SK-N-SH (cell line): ENCODE measurements around the gene FETUB. TPM values are rescaled to one million over a fixed set of nuclear protein-coding genes. Genes with fewer than 3 reads are reported as not detected.

Experiments
- CTCF ChIA-PET: fragments of 300-600, 350-600 bp; formaldehyde crosslinking; extraction: SDS; loops from one replicate; lab custom pipeline; 2021; lab: Yijun Ruan, JAX
- POLR2A ChIA-PET: fragments of 350-600 bp; sonication (Branson Sonifier 250); formaldehyde crosslinking; extraction: SDS; loops from one replicate; lab custom pipeline; 2020; ENCODE audit warnings: antibody characterized with exemption, inconsistent platforms; lab: Yijun Ruan, JAX
- DNase-seq: peaks from one replicate; pipeline ENCODE4 v3.0.0; 2012
- H2AFZ ChIP-seq: fragments of 200-600 bp; sonication (generic); 2 replicates; pipeline ENCODE4 v1.8.1; 2016; ENCODE audit warnings: antibody characterized with exemption, mild to moderate bottlenecking, low read depth
- H3F3A ChIP-seq: fragments of 200-600 bp; sonication (generic); replicated peaks from 2 replicates; pipeline ENCODE3; 2016; ENCODE audit warnings: antibody characterized with exemption, mild to moderate bottlenecking; ENCODE audit not compliant: insufficient read depth
- H3K27ac ChIP-seq, 2 experiments: fragments of 200-500 bp in 1 of 2; fragments of 200-600 bp in 1 of 2; sonication (Bioruptor generic) in 1 of 2; sonication (generic), shearing (Covaris generic) in 1 of 2; 2 replicates each; pipeline versions ENCODE4 v1.5.1 to v1.6.1; 2014 to 2016; ENCODE audit warnings: low read depth in 2 of 2, inconsistent platforms in 1 of 2, low read length in 1 of 2, mild to moderate bottlenecking in 1 of 2, mixed read lengths in 1 of 2
- H3K27me3 ChIP-seq: fragments of 200-600 bp; sonication (generic), shearing (Covaris generic); 2 replicates; pipeline ENCODE4 v1.6.1; 2016; ENCODE audit warnings: mixed run types; ENCODE audit not compliant: insufficient read depth
- H3K36me3 ChIP-seq, 2 experiments: fragments of 200-500 bp in 1 of 2; fragments of 200-600 bp in 1 of 2; sonication (Bioruptor generic) in 1 of 2; sonication (generic) in 1 of 2; replicated peaks in 1 of 2; 2 replicates each; pipeline versions ENCODE3 to v1.5.1; 2014 to 2016; ENCODE audit warnings: low read length in 1 of 2, mild to moderate bottlenecking in 1 of 2; ENCODE audit not compliant: insufficient read depth in 2 of 2, control insufficient read depth in 1 of 2
- H3K4me1 ChIP-seq, 2 experiments: fragments of 200-500 bp in 1 of 2; fragments of 200-600 bp in 1 of 2; sonication (Bioruptor generic) in 1 of 2; sonication (generic), shearing (Covaris generic) in 1 of 2; 2 replicates each; pipeline versions ENCODE4 v1.5.1 to v1.6.1; 2014 to 2016; ENCODE audit warnings: low read depth in 1 of 2, low read length in 1 of 2, mixed run types in 1 of 2; ENCODE audit not compliant: insufficient read depth in 2 of 2, control insufficient read depth in 1 of 2
- H3K4me2 ChIP-seq: fragments of 200-600 bp; sonication (generic), shearing (Covaris generic); 2 replicates; pipeline ENCODE4 v1.6.1; 2017; ENCODE audit warnings: mixed run types
- H3K4me3 ChIP-seq, 2 experiments: fragments of 200-500 bp in 1 of 2; fragments of 200-600 bp in 1 of 2; sonication (Bioruptor generic) in 1 of 2; sonication (generic), shearing (Covaris generic) in 1 of 2; 2 replicates each; pipeline versions ENCODE4 v1.5.1 to v1.8.1; 2014 to 2016; ENCODE audit warnings: low read depth in 2 of 2, inconsistent platforms in 1 of 2, low read length in 1 of 2, mild to moderate bottlenecking in 1 of 2, mixed read lengths in 1 of 2, moderate library complexity in 1 of 2
- H3K79me2 ChIP-seq: fragments of 200-600 bp; sonication (generic); 2 replicates; pipeline ENCODE4 v1.8.1; 2017; ENCODE audit warnings: mild to moderate bottlenecking; ENCODE audit not compliant: insufficient read depth
- H3K9ac ChIP-seq: fragments of 200-600 bp; sonication (generic); 2 replicates; pipeline ENCODE4 v1.6.1; 2017; ENCODE audit warnings: mixed run types
- H3K9me2 ChIP-seq: fragments of 200-600 bp; sonication (generic); 2 replicates; pipeline ENCODE4 v1.6.1; 2017; ENCODE audit warnings: mixed run types
- H3K9me3 ChIP-seq: fragments of 200-600 bp; sonication (generic); 2 replicates; pipeline ENCODE4 v1.6.1; 2017; ENCODE audit warnings: mixed run types, mild to moderate bottlenecking, moderate library complexity
- H4K20me1 ChIP-seq: fragments of 200-600 bp; sonication (generic); 2 replicates; pipeline ENCODE4 v1.6.1; 2017; ENCODE audit warnings: mild to moderate bottlenecking, mixed run types; ENCODE audit not compliant: insufficient read depth
- ELF1 ChIP-seq: IDR thresholded peaks from 2 replicates; pipeline ENCODE4 v1.4.0; 2012
- EZH2phosphoT487 ChIP-seq: fragments of 200-600 bp; sonication (generic); IDR thresholded peaks from 2 replicates; pipeline ENCODE4 v1.6.1; 2017; ENCODE audit warnings: low read depth, mixed run types, mild to moderate bottlenecking, antibody characterized with exemption, moderate library complexity, borderline replicate concordance
- MEF2A ChIP-seq: IDR thresholded peaks from 2 replicates; pipeline ENCODE4 v1.4.0; 2012; ENCODE audit warnings: low read depth, borderline replicate concordance
- MXI1 ChIP-seq: IDR thresholded peaks from 2 replicates; pipeline ENCODE4 v1.6.1; 2012; ENCODE audit warnings: mild to moderate bottlenecking, low read depth, low read length, improper control_type of control experiment
- NFIC ChIP-seq: IDR thresholded peaks from 2 replicates; pipeline ENCODE4 v1.4.0; 2012; ENCODE audit warnings: borderline replicate concordance
- NRF1 ChIP-seq: IDR thresholded peaks from 2 replicates; pipeline ENCODE4 v1.6.1; 2012; ENCODE audit warnings: low read depth, mild to moderate bottlenecking, low read length
- RAD21 ChIP-seq: IDR thresholded peaks from 2 replicates; pipeline ENCODE4 v1.6.1; 2012; ENCODE audit warnings: mild to moderate bottlenecking, low read length
- RFX5 ChIP-seq: IDR thresholded peaks from 2 replicates; pipeline ENCODE4 v1.6.1; 2012; ENCODE audit warnings: mild to moderate bottlenecking, improper control_type of control experiment, low read length
- RXRA ChIP-seq: IDR thresholded peaks from 2 replicates; pipeline ENCODE4 v1.4.0; 2012; ENCODE audit warnings: low read depth, mild to moderate bottlenecking, borderline replicate concordance
- SIN3A ChIP-seq: IDR thresholded peaks from 2 replicates; pipeline ENCODE4 v1.6.1; 2012; ENCODE audit warnings: low read depth, mild to moderate bottlenecking, low read length, moderate library complexity, borderline replicate concordance
- TAF1 ChIP-seq: IDR thresholded peaks from 2 replicates; pipeline ENCODE4 v1.6.1; 2012; ENCODE audit warnings: low read depth, mild to moderate bottlenecking, low read length, moderate library complexity, borderline replicate concordance
- WGBS: methylation state at CpG from one replicate; pipeline ENCODE4 v1.1.6; 2017; ENCODE audit warnings: low lambda C conversion rate; 5-methylcytosine and 5-hydroxymethylcytosine counted together
- polyA plus RNA-seq, 3 experiments: library from polyadenylated mRNA; depleted of rRNA; stranded (reverse); fragments of >200 nt; gene quantifications; 2 replicates each; pipeline ENCODE4 v1.2.3, GENCODE V29; 2012
- TF ChIP-seq, protein P1 (sequence below): IDR thresholded peaks from 2 replicates; pipeline ENCODE4 v1.4.0; 2012; ENCODE audit warnings: low read depth
- TF ChIP-seq, protein P2 (sequence below): IDR thresholded peaks from 2 replicates; pipeline ENCODE4; 2012
- TF ChIP-seq, protein P3 (sequence below): fragments of 150-350 bp; IDR thresholded peaks from 2 replicates; pipeline ENCODE4 v1.6.1; 2017; ENCODE audit warnings: antibody characterized with exemption, low read length, low read depth, borderline replicate concordance
- TF ChIP-seq, protein P4 (sequence below): fragments of 150-350 bp; IDR thresholded peaks from 2 replicates; pipeline ENCODE4 v1.6.1; 2016; ENCODE audit warnings: mild to moderate bottlenecking, low read depth, low read length

FETUB gene
- polyA plus RNA-seq, 1 of the 3 experiments (the other 2 are of a cell fraction): 0.05 TPM

DNA sequence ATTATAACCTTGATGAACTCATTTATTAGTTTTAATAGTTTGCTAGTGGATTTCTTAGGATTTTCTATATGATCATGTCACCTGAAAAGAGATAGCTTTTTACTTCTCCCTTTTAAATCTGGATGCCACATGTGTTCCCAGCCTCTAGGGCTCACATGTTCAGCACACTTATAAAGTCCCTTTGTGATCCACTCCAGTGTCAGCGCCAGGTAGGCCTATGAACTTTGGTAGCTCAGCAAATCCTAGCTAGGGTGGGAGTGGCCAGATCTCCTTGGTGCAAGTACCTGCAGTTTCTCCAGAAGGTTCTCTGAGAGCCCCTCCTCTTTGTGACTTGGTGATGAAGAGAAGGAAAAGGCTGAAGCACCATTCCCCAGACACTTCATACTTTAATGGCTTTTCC is 8.7 kb downstream of the FETUB start (continued):
- TF ChIP-seq NRF1 (no peak), RXRA (no peak), MEF2A (no peak), ELF1 (no peak), NFIC (no peak), TAF1 (no peak), EZH2phosphoT487 (no peak)
- TF ChIP-seq, protein P1, sequence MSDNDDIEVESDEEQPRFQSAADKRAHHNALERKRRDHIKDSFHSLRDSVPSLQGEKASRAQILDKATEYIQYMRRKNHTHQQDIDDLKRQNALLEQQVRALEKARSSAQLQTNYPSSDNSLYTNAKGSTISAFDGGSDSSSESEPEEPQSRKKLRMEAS: no peak
- TF ChIP-seq, protein P2, sequence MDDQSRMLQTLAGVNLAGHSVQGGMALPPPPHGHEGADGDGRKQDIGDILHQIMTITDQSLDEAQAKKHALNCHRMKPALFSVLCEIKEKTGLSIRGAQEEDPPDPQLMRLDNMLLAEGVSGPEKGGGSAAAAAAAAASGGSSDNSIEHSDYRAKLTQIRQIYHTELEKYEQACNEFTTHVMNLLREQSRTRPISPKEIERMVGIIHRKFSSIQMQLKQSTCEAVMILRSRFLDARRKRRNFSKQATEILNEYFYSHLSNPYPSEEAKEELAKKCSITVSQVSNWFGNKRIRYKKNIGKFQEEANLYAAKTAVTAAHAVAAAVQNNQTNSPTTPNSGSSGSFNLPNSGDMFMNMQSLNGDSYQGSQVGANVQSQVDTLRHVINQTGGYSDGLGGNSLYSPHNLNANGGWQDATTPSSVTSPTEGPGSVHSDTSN: no peak
- TF ChIP-seq, protein P3, sequence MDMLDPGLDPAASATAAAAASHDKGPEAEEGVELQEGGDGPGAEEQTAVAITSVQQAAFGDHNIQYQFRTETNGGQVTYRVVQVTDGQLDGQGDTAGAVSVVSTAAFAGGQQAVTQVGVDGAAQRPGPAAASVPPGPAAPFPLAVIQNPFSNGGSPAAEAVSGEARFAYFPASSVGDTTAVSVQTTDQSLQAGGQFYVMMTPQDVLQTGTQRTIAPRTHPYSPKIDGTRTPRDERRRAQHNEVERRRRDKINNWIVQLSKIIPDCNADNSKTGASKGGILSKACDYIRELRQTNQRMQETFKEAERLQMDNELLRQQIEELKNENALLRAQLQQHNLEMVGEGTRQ: no peak
- TF ChIP-seq, protein P4, sequence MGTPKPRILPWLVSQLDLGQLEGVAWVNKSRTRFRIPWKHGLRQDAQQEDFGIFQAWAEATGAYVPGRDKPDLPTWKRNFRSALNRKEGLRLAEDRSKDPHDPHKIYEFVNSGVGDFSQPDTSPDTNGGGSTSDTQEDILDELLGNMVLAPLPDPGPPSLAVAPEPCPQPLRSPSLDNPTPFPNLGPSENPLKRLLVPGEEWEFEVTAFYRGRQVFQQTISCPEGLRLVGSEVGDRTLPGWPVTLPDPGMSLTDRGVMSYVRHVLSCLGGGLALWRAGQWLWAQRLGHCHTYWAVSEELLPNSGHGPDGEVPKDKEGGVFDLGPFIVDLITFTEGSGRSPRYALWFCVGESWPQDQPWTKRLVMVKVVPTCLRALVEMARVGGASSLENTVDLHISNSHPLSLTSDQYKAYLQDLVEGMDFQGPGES: no peak

DNA sequence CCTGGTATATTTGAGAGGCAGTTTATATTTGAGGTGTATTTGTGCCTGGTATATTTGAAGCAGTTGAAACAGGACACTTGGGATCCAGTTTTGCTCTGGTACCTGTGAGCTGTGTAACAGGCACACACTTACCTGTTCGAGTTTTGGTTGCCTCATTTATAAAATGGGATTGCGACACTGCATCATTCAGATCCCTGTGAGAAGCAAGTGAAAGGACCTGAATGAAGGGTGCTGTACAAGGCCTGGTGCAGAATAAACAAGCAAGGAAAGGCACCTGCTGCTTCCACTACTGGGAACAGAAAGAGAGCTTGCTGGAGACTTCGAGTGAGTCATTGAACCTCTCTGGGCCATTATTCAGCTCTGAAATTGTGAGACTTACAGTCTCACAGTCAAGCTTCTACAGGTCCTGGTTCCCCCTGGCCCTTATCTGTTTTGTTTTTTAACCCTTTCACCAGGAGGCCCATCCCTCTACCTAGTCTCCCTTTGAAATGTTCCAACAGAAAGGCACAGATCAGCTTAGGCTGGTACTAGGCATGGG is 11.5 kb downstream of the FETUB start:
- Histone ChIP-seq H3F3A (no peaks in the 10 kb centered on the region), H3K79me2 (no peaks in the 10 kb centered on the region), H3K9ac (no peak overlapping the region), H3K9me3 (no peaks in the 10 kb centered on the region; the same call in 1 of the 2 replicates), H4K20me1 (no peaks in the 10 kb centered on the region), H3K4me2 (no peak overlapping the region), H2AFZ (no peak overlapping the region), H3K4me1 (no peaks in the 10 kb centered on the region; a peak in 1 of 4 replicates), H3K4me3 (no peak overlapping the region), H3K27ac (no peak overlapping the region), H3K9me2 (no peaks in the 10 kb centered on the region), H3K36me3 (no peaks in the 10 kb centered on the region), H3K27me3 (no peaks in the 10 kb centered on the region)
- 39% methylated on average over 3 of the region's 3 CpGs for WGBS
- POLR2A ChIA-PET: no interaction called here
- DNase-seq: no peak
- no peak for TF ChIP-seq ELF1
- TF ChIP-seq MEF2A: no peak
- TF ChIP-seq RFX5: no peak
- TF ChIP-seq RAD21: no peak
- TF ChIP-seq SIN3A: no peak
- no peak for TF ChIP-seq MXI1
- CTCF ChIA-PET: interaction anchor here (1.1 kb wide), 1 partner anchor 34 kb away, joined by 3 read pairs; no protein-coding TSS in a partner anchor
